NCI-H345 treated with DMSO at 0.1 percent for 48 hours (cell line): ENCODE results near the gene EGLN1.

Experiments
- DNase-seq: peaks from one replicate; lab custom pipeline; 2025; ENCODE audit not compliant: unreplicated experiment; lab: John Stamatoyannopoulos, UW

The EGLN1 gene

GRCh38 chr1:231421546-231421970, 529 bp downstream of the EGLN1 start:
- DNase-seq, result no peak

- DNase-seq, result peak; percentile 31
Observed at GRCh38 chr1:231420959-231421545, 1.0 kb downstream of the EGLN1 start.

- no peak for DNase-seq
Observed at GRCh38 chr1:231420299-231420958, 1.7 kb downstream of the EGLN1 start.

- no peak for DNase-seq
Observed at GRCh38 chr1:231419738-231420298, 2.3 kb downstream of the EGLN1 start.

GRCh38 chr1:231419147-231419546, 2.9 kb downstream of the EGLN1 start:
- no peak for DNase-seq

GRCh38 chr1:231418741-231419107, 3.4 kb downstream of the EGLN1 start:
- no peak for DNase-seq

- DNase-seq, result no peak
Observed at GRCh38 chr1:231418101-231418740, 3.9 kb downstream of the EGLN1 start.

- no peak for DNase-seq
Observed at GRCh38 chr1:231417513-231417912, 4.6 kb downstream of the EGLN1 start.

GRCh38 chr1:231416901-231417300, 5.2 kb downstream of the EGLN1 start:
- no peak for DNase-seq

- DNase-seq, result no peak
Observed at GRCh38 chr1:231415018-231415583, 7.0 kb downstream of the EGLN1 start.

- no peak for DNase-seq
Observed at GRCh38 chr1:231414260-231415016, 7.6 kb downstream of the EGLN1 start.

- no peak for DNase-seq
Observed at GRCh38 chr1:231413749-231414082, 8.4 kb downstream of the EGLN1 start.

- no peak for DNase-seq
Observed at GRCh38 chr1:231411036-231411531, 11.0 kb downstream of the EGLN1 start.

GRCh38 chr1:231410036-231410612, 12.0 kb downstream of the EGLN1 start:
- DNase-seq, result no peak

GRCh38 chr1:231408528-231409094, 13.5 kb downstream of the EGLN1 start:
- no peak for DNase-seq

GRCh38 chr1:231407547-231408396, 14.3 kb downstream of the EGLN1 start:
- no peak for DNase-seq

GRCh38 chr1:231407049-231407448, 15.0 kb downstream of the EGLN1 start:
- no peak for DNase-seq

- DNase-seq, result no peak
Observed at GRCh38 chr1:231404318-231404717, 17.8 kb downstream of the EGLN1 start.

GRCh38 chr1:231401478-231401877, 20.6 kb downstream of the EGLN1 start:
- no peak for DNase-seq
